ENCODE results near the gene TP53I11. TPM values are rescaled to one million over a fixed set of nuclear protein-coding genes. Genes with fewer than 3 reads are reported as not detected.

TP53I11 gene
- total RNA-seq, 6 experiments from 2014 or later, result 1.1 to 2.9 (median 1.8) TPM

GRCh38 chr11:44962464-44962863, 11.8 kb upstream of the TP53I11 start:
- no peak for DNase-seq
- H3K4me3 Mint-ChIP-seq, result no peak overlapping the region
- H3K4me1 Mint-ChIP-seq (ENCODE audit: low read depth), result no peaks in the 10 kb centered on the region
- no peaks in the 10 kb centered on the region for H3K36me3 Mint-ChIP-seq (ENCODE audit: low read depth)
- H3K27ac Mint-ChIP-seq, result no peak overlapping the region
- H3K27me3 Mint-ChIP-seq (ENCODE audit: insufficient read depth), result peaks cover 39% of the 10 kb centered on the region
- H3K9me3 Mint-ChIP-seq, result no peaks in the 10 kb centered on the region
- no peak for TF ChIP-seq CTCF (IDR thresholded peaks at IDR 0.05)

GRCh38 chr11:44960200-44960845, 9.6 kb upstream of the TP53I11 start:
- H3K27ac Mint-ChIP-seq, result no peak overlapping the region
- TF ChIP-seq CTCF (IDR thresholded peaks at IDR 0.05), result no peak
- no peak overlapping the region for H3K4me3 Mint-ChIP-seq
- H3K36me3 Mint-ChIP-seq (ENCODE audit: low read depth), result no peaks in the 10 kb centered on the region
- DNase-seq, result no peak
- peaks cover 29% of the 10 kb centered on the region for H3K27me3 Mint-ChIP-seq (ENCODE audit: insufficient read depth)
- peaks cover 5% of the 10 kb centered on the region for H3K4me1 Mint-ChIP-seq (ENCODE audit: low read depth)
- H3K9me3 Mint-ChIP-seq, result no peaks in the 10 kb centered on the region

GRCh38 chr11:44959064-44959463, 8.4 kb upstream of the TP53I11 start:
- Mint-ChIP-seq H3K27ac (no peak overlapping the region), H3K36me3 (ENCODE audit: low read depth) (no peaks in the 10 kb centered on the region), H3K4me1 (ENCODE audit: low read depth) (peaks cover 14% of the 10 kb centered on the region), H3K9me3 (no peaks in the 10 kb centered on the region), H3K4me3 (no peak overlapping the region), H3K27me3 (ENCODE audit: insufficient read depth) (peaks cover 22% of the 10 kb centered on the region)
- no peak for DNase-seq
- no peak for TF ChIP-seq CTCF (IDR thresholded peaks at IDR 0.05)

GRCh38 chr11:44957776-44958564, 7.3 kb upstream of the TP53I11 start:
- H3K4me3 Mint-ChIP-seq, result no peak overlapping the region
- peaks cover 18% of the 10 kb centered on the region for H3K27me3 Mint-ChIP-seq (ENCODE audit: insufficient read depth)
- no peaks in the 10 kb centered on the region for H3K36me3 Mint-ChIP-seq (ENCODE audit: low read depth)

GRCh38 chr11:44957040-44957515, 6.4 kb upstream of the TP53I11 start:
- Mint-ChIP-seq H3K27me3 (ENCODE audit: insufficient read depth) (peaks cover 15% of the 10 kb centered on the region), H3K36me3 (ENCODE audit: low read depth) (no peaks in the 10 kb centered on the region), H3K9me3 (no peaks in the 10 kb centered on the region), H3K4me1 (ENCODE audit: low read depth) (peaks cover 14% of the 10 kb centered on the region), H3K27ac (no peak overlapping the region), H3K4me3 (no peak overlapping the region)
- no peak for TF ChIP-seq CTCF (IDR thresholded peaks at IDR 0.05)
- no peak for DNase-seq

More at GRCh38 chr11:44957776-44958564, 7.3 kb upstream of the TP53I11 start:
- DNase-seq, result no peak
- TF ChIP-seq CTCF (IDR thresholded peaks at IDR 0.05), result no peak
- no peaks in the 10 kb centered on the region for H3K9me3 Mint-ChIP-seq
- H3K27ac Mint-ChIP-seq, result no peak overlapping the region
- H3K4me1 Mint-ChIP-seq (ENCODE audit: low read depth), result peaks cover 14% of the 10 kb centered on the region

Data from HFFc6 (cell line).